Right lobe of liver (tissue), 4 donors: ENCODE data around the gene TEX264.

Experiments
- CTCF ChIP-seq, 4 donors: fragments of 200-600 bp in 3 of 4; fragments of 450-650 bp in 1 of 4; IDR thresholded peaks; one replicate each; pipeline versions ENCODE4 v1.5.1 to v1.8.0; 2016 to 2022; ENCODE audit warnings: antibody characterized with exemption in 4 of 4, mild to moderate bottlenecking in 2 of 4
- POLR2A ChIP-seq: fragments of 450-650 bp; IDR thresholded peaks from one replicate; pipeline ENCODE4 v1.6.1; 2017; ENCODE audit warnings: antibody characterized with exemption, mild to moderate bottlenecking
- donor health status: DM: no; HTN: no; CAD: no.
- donor health status: DM: no; HTN: no; CAD: no.
- donor health status: DM: no; HTN: yes; CAD: no.

- TF ChIP-seq CTCF (IDR thresholded peaks at IDR 0.05) (no peak), POLR2A (no peak)
These were observed 13.8 kb upstream of the TEX264 start for GRCh38 chr3:51657234-51657633.
